ENCODE measurements around the gene PITPNC1.

DNA sequence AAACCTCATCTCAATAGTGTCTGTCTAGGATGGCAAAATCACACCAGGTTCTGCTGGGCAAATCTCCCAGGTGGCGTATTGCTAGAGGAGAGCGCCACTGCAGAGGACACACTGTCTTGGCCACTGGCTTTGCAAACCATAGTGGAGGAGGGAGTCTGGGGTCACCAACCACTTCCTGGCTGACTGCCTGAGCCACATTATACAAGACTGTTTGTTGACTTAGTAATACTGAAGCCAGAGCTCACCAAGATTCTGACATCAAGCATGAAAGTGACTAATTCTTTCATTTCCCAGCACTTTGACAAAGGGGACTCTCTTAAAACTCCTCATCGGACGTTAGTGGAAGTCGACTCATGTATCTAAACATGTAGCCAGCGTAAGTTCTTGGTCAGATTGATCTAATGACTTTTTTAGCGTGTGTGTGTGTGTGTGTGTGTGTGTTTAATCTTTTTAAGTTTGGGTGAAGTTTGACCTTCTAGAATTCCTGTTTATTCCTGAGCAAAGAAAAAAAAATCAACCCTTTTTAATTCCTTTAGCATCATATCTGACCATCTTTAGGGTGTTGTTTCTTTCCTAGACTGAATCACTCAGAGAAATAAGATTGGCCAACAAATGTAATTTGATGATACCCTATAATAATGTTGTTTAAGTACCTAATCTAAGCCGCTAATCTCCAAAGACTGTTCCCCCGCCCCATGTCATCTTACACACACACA lies 13.7 kb downstream of the PITPNC1 start:
- TF ChIP-seq, protein P1, sequence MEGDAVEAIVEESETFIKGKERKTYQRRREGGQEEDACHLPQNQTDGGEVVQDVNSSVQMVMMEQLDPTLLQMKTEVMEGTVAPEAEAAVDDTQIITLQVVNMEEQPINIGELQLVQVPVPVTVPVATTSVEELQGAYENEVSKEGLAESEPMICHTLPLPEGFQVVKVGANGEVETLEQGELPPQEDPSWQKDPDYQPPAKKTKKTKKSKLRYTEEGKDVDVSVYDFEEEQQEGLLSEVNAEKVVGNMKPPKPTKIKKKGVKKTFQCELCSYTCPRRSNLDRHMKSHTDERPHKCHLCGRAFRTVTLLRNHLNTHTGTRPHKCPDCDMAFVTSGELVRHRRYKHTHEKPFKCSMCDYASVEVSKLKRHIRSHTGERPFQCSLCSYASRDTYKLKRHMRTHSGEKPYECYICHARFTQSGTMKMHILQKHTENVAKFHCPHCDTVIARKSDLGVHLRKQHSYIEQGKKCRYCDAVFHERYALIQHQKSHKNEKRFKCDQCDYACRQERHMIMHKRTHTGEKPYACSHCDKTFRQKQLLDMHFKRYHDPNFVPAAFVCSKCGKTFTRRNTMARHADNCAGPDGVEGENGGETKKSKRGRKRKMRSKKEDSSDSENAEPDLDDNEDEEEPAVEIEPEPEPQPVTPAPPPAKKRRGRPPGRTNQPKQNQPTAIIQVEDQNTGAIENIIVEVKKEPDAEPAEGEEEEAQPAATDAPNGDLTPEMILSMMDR (conservative IDR thresholded peaks at IDR 0.05 in 1 of 2, IDR thresholded peaks at IDR 0.05 in 1 of 2; ENCODE audit: extremely low read depth in 1 of 2, insufficient read depth in 1 of 2, low read depth in 1 of 2, low read length in 2 of 2), result no peak
- TF ChIP-seq EZH2 (IDR thresholded peaks at IDR 0.05; ENCODE audit: borderline replicate concordance, low read length), result no peak
